ENCODE data around the gene SH3BGRL. TPM values are rescaled to one million over a fixed set of nuclear protein-coding genes. Genes with fewer than 3 reads are reported as not detected.

SH3BGRL gene
- total RNA-seq, 1 experiment from 2014 or later = 93.2 TPM

DNA sequence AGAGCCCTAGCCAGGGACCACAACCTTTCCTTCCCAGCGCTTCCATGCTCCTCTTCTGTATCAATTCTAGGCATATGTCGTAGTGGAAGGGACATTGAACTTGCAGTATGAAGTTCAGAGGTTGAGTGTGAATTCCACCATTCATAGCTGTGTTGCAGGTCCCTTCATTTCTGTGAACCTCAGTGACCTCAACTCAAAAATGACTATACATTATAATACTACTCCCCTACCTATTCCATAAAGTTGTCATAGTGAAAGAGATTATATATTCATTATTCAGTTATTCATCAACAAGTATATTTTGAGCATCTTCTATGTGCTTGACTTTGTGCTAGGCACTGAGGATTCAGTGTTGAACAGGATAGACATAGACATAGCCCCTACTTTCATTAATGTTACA is 28.0 kb downstream of the SH3BGRL start:
- intact Hi-C loops (cut with micrococcal nuclease; ENCODE audit: unreplicated experiment) = no loop called here
- no TSS peak for BruUV-seq (replicated peaks)

DNA sequence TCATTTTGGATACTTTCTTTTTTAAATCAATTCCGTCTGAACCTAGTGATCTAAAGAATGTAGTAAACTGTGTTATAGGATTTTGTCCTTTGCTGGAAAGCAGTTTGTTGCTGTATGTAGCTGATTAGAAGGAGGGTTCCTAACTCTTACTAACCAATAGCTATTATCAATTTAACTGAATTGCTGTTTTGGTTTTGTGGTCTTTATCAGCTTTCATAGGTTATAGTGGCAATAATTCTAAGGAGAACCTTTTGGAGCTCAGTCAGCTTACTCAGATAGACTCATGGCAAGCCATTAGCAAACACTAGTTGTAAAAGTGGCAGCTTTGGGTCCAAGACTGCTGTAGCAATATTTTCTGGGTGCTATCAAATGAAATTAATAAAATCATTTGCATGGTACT is 29.6 kb downstream of the SH3BGRL start:
- Histone ChIP-seq H3K9me3 (ENCODE audit: control insufficient read depth, insufficient read depth, low read depth, low read length) (no peaks in the 10 kb centered on the region), H3K36me3 (ENCODE audit: control insufficient read depth, insufficient read depth, low read length) (no peaks in the 10 kb centered on the region), H3K4me3 (ENCODE audit: low read depth in 2 of 2, low read length in 2 of 2) (no peak overlapping the region), H3K4me1 (ENCODE audit: control insufficient read depth, insufficient read depth, low read length) (no peaks in the 10 kb centered on the region), H3K27me3 (ENCODE audit: control insufficient read depth, insufficient read depth, low read length) (no peaks in the 10 kb centered on the region), H3K27ac (ENCODE audit: low read length) (no peak overlapping the region)
- ATAC-seq (no peak), DNase-seq (ENCODE audit: low read depth, low spot score) (no peak)
- intact Hi-C loops (cut with micrococcal nuclease; ENCODE audit: unreplicated experiment) (no loop called here), in situ Hi-C loops (cut with HindIII; ENCODE audit: low pct_unique_long_range_greater_than_20kb, low sequenced_read_pairs) (no loop called here)
- TF ChIP-seq, protein P1, sequence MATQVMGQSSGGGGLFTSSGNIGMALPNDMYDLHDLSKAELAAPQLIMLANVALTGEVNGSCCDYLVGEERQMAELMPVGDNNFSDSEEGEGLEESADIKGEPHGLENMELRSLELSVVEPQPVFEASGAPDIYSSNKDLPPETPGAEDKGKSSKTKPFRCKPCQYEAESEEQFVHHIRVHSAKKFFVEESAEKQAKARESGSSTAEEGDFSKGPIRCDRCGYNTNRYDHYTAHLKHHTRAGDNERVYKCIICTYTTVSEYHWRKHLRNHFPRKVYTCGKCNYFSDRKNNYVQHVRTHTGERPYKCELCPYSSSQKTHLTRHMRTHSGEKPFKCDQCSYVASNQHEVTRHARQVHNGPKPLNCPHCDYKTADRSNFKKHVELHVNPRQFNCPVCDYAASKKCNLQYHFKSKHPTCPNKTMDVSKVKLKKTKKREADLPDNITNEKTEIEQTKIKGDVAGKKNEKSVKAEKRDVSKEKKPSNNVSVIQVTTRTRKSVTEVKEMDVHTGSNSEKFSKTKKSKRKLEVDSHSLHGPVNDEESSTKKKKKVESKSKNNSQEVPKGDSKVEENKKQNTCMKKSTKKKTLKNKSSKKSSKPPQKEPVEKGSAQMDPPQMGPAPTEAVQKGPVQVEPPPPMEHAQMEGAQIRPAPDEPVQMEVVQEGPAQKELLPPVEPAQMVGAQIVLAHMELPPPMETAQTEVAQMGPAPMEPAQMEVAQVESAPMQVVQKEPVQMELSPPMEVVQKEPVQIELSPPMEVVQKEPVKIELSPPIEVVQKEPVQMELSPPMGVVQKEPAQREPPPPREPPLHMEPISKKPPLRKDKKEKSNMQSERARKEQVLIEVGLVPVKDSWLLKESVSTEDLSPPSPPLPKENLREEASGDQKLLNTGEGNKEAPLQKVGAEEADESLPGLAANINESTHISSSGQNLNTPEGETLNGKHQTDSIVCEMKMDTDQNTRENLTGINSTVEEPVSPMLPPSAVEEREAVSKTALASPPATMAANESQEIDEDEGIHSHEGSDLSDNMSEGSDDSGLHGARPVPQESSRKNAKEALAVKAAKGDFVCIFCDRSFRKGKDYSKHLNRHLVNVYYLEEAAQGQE (IDR thresholded peaks at IDR 0.05; ENCODE audit: insufficient read depth in 1 of 2, low read depth in 2 of 2, low read length in 1 of 2) = no peak
- TF ChIP-seq SIN3A (IDR thresholded peaks at IDR 0.05; ENCODE audit: borderline replicate concordance, insufficient read depth, low read depth, low read length) = no peak
- TF ChIP-seq TCF7L2 (IDR thresholded peaks at IDR 0.05; ENCODE audit: low read depth, low read length) = no peak
- TF ChIP-seq, protein P2, sequence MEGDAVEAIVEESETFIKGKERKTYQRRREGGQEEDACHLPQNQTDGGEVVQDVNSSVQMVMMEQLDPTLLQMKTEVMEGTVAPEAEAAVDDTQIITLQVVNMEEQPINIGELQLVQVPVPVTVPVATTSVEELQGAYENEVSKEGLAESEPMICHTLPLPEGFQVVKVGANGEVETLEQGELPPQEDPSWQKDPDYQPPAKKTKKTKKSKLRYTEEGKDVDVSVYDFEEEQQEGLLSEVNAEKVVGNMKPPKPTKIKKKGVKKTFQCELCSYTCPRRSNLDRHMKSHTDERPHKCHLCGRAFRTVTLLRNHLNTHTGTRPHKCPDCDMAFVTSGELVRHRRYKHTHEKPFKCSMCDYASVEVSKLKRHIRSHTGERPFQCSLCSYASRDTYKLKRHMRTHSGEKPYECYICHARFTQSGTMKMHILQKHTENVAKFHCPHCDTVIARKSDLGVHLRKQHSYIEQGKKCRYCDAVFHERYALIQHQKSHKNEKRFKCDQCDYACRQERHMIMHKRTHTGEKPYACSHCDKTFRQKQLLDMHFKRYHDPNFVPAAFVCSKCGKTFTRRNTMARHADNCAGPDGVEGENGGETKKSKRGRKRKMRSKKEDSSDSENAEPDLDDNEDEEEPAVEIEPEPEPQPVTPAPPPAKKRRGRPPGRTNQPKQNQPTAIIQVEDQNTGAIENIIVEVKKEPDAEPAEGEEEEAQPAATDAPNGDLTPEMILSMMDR (IDR thresholded peaks at IDR 0.05) = no peak
- no peak for TF ChIP-seq POLR2AphosphoS5 (IDR thresholded peaks at IDR 0.05; ENCODE audit: low read depth, low read length)
- CTCF ChIA-PET = no interaction called here
- BruUV-seq (replicated peaks) = no TSS peak
- POLR2A ChIA-PET = no interaction called here

More for the DNA sequence above, 28.0 kb downstream of the SH3BGRL start:
- ATAC-seq = no peak
- ChIA-PET CTCF (no interaction called here), POLR2A (no interaction called here)
- Histone ChIP-seq H3K27me3 (ENCODE audit: control insufficient read depth, insufficient read depth, low read length) (no peaks in the 10 kb centered on the region), H3K4me1 (ENCODE audit: control insufficient read depth, insufficient read depth, low read length) (no peaks in the 10 kb centered on the region), H3K27ac (ENCODE audit: low read length) (no peak overlapping the region), H3K36me3 (ENCODE audit: control insufficient read depth, insufficient read depth, low read length) (no peaks in the 10 kb centered on the region), H3K9me3 (ENCODE audit: control insufficient read depth, insufficient read depth, low read depth, low read length) (no peaks in the 10 kb centered on the region), H3K4me3 (ENCODE audit: low read depth in 2 of 2, low read length in 2 of 2) (no peak overlapping the region)
- in situ Hi-C loops (cut with HindIII; ENCODE audit: low pct_unique_long_range_greater_than_20kb, low sequenced_read_pairs) = no loop called here
- DNase-seq (ENCODE audit: low read depth, low spot score) = no peak
- TF ChIP-seq, protein P1 (IDR thresholded peaks at IDR 0.05; ENCODE audit: insufficient read depth in 1 of 2, low read depth in 2 of 2, low read length in 1 of 2) = no peak
- TF ChIP-seq, protein P2 (IDR thresholded peaks at IDR 0.05) = no peak
- TF ChIP-seq POLR2AphosphoS5 (IDR thresholded peaks at IDR 0.05; ENCODE audit: low read depth, low read length) (no peak), TCF7L2 (IDR thresholded peaks at IDR 0.05; ENCODE audit: low read depth, low read length) (no peak), SIN3A (IDR thresholded peaks at IDR 0.05; ENCODE audit: borderline replicate concordance, insufficient read depth, low read depth, low read length) (no peak)

All from Panc1 (cell line).